HepG2 (cell line): ENCODE data around the gene POU2AF2. TPM values are rescaled to one million over a fixed set of nuclear protein-coding genes. Genes with fewer than 3 reads are reported as not detected.

Source experiments
- ATAC-seq: fragments of 200-7000 bp; cut with Tn5 transposase; 3 replicates; pipeline ENCODE4 v1.9.1; 2020; ENCODE audit warnings: mild to moderate bottlenecking, moderate library complexity
- BruUV-seq: library from RNA; stranded (reverse); fragments of 400-500 nt; replicated peaks from 2 replicates; lab custom pipeline; 2021; lab: Mats Ljungman, UMichigan
- CTCF ChIA-PET: fragments of 300-600 bp; formaldehyde crosslinking; extraction: SDS; loops from one replicate; lab custom pipeline; 2021; ENCODE audit warnings: low total read pairs, inconsistent platforms, low intra/inter-chr PET ratio; lab: Yijun Ruan, JAX
- POLR2A ChIA-PET: fragments of 350-600 bp; sonication (Branson Sonifier 250); formaldehyde crosslinking; loops from one replicate; lab custom pipeline; 2020; ENCODE audit warnings: antibody characterized with exemption, inconsistent platforms; lab: Yijun Ruan, JAX
- DNase-seq: peaks from one replicate; pipeline ENCODE4 v3.0.0-alpha.2; 2015; ENCODE audit warnings: low spot score
- FAIRE-seq: peaks from 3 replicates; lab custom pipeline; 2011; peaks lifted over from hg19 to GRCh38; lab: Jason Lieb, UNC
- H2AFZ ChIP-seq: one replicate; pipeline ENCODE4 v1.6.1; 2011; ENCODE audit warnings: low read length, inconsistent platforms
- H3K27ac ChIP-seq: fragments of 300-600 bp; 3 replicates; pipeline ENCODE4 v1.8.0; 2011; ENCODE audit warnings: mixed run types, mild to moderate bottlenecking, mixed read lengths, low read length, inconsistent platforms; ENCODE audit not compliant: insufficient read depth; ENCODE audit errors: extremely low read length
- H3K27me3 ChIP-seq, 2 experiments: fragments of 200-600 bp in 1 of 2; 2 replicates in 1 of 2; 3 replicates in 1 of 2; pipeline versions ENCODE4 v1.6.0 to v1.8.0; 2011; ENCODE audit warnings: low read length in 2 of 2, mild to moderate bottlenecking in 2 of 2, moderate library complexity in 2 of 2, inconsistent platforms in 1 of 2; ENCODE audit not compliant: insufficient read depth in 2 of 2, control insufficient read depth in 1 of 2
- H3K36me3 ChIP-seq, 2 experiments: fragments of 200-600 bp in 1 of 2; replicated peaks in 1 of 2; 2 replicates in 1 of 2; 3 replicates in 1 of 2; pipeline versions ENCODE4 v1.5.1 to v1.8.0; 2011; ENCODE audit warnings: low read length in 2 of 2, inconsistent platforms in 1 of 2; ENCODE audit not compliant: insufficient read depth in 2 of 2, control insufficient read depth in 1 of 2
- H3K4me1 ChIP-seq: 2 replicates; pipeline ENCODE4 v1.5.1; 2012; ENCODE audit warnings: low read length, inconsistent platforms; ENCODE audit not compliant: insufficient read depth
- H3K4me2 ChIP-seq: 2 replicates; pipeline ENCODE4 v1.6.0; 2011; ENCODE audit warnings: low read depth, low read length, inconsistent platforms
- H3K4me3 ChIP-seq, 3 experiments: fragments of 200-600 bp in 1 of 3; sonication (generic), shearing (Covaris generic) in 1 of 3; replicated peaks in 1 of 3; 2 replicates each; pipeline ENCODE4 v1.5.1; 2011 to 2016; ENCODE audit warnings: low read length in 3 of 3, inconsistent platforms in 2 of 3, low read depth in 2 of 3, mild to moderate bottlenecking in 2 of 3, control low read depth in 1 of 3, mixed read lengths in 1 of 3; ENCODE audit not compliant: insufficient read depth in 1 of 3
- H3K79me2 ChIP-seq: one replicate; pipeline ENCODE4 v1.6.1; 2011; ENCODE audit warnings: low read length, inconsistent platforms; ENCODE audit not compliant: insufficient read depth
- H3K9ac ChIP-seq: 2 replicates; pipeline ENCODE4 v1.6.0; 2011; ENCODE audit warnings: mild to moderate bottlenecking, low read depth, low read length, inconsistent platforms; ENCODE audit not compliant: insufficient read depth
- H3K9me3 ChIP-seq: 2 replicates; pipeline ENCODE4 v1.5.1; 2012; ENCODE audit warnings: mild to moderate bottlenecking, low read length
- H4K20me1 ChIP-seq: 2 replicates; pipeline ENCODE4 v1.6.0; 2011; ENCODE audit warnings: inconsistent platforms, mild to moderate bottlenecking, low read length, moderate library complexity; ENCODE audit not compliant: insufficient read depth
- BRD4 ChIP-seq: sonication (generic); formaldehyde crosslinking; IDR thresholded peaks from 2 replicates; pipeline ENCODE4 v1.4.0; 2020; ENCODE audit warnings: missing genetic modification reagents
- ELF4 ChIP-seq: sonication (generic); formaldehyde crosslinking; IDR thresholded peaks from 2 replicates; pipeline ENCODE4 v1.5.0; 2020; ENCODE audit warnings: missing genetic modification reagents, mild to moderate bottlenecking, moderate library complexity, borderline replicate concordance
- ETV5 ChIP-seq: IDR thresholded peaks from 2 replicates; pipeline ENCODE4 v1.6.1; 2018; ENCODE audit warnings: missing biosample characterization, missing genetic modification reagents, inconsistent platforms, borderline replicate concordance
- GMEB1 ChIP-seq: sonication (generic); formaldehyde crosslinking; IDR thresholded peaks from 2 replicates; pipeline ENCODE4 v1.5.1; 2020; ENCODE audit warnings: missing genetic modification reagents, mild to moderate bottlenecking, borderline replicate concordance
- HOXA9 ChIP-seq: sonication (generic); formaldehyde crosslinking; IDR thresholded peaks from 2 replicates; pipeline ENCODE4 v1.8.1; 2022; ENCODE audit warnings: missing genetic modification reagents, mild to moderate bottlenecking, moderate library complexity, borderline replicate concordance
- MBNL3 ChIP-seq: fragments of 250-450 bp; sonication (Bioruptor Pico); conservative IDR thresholded peaks from 2 replicates; pipeline ENCODE4 v1.8.0; 2022; ENCODE audit warnings: mild to moderate bottlenecking, inconsistent platforms
- MEF2D ChIP-seq: sonication (generic); formaldehyde crosslinking; IDR thresholded peaks from 2 replicates; pipeline ENCODE4 v1.5.1; 2020; ENCODE audit warnings: mild to moderate bottlenecking, missing genetic modification reagents
- MXD4 ChIP-seq: IDR thresholded peaks from 2 replicates; pipeline ENCODE4 v1.6.1; 2016; ENCODE audit warnings: mild to moderate bottlenecking, missing biosample characterization, missing genetic modification reagents
- NFKB2 ChIP-seq: sonication (generic); formaldehyde crosslinking; IDR thresholded peaks from 2 replicates; pipeline ENCODE4 v1.4.0; 2020; ENCODE audit warnings: missing genetic modification reagents, borderline replicate concordance
- NFRKB ChIP-seq: fragments of 450-650 bp; IDR thresholded peaks from 2 replicates; pipeline ENCODE4 v1.6.1; 2017
- POLR2AphosphoS5 ChIP-seq: IDR thresholded peaks from 2 replicates; pipeline ENCODE4 v1.6.1; 2012; ENCODE audit warnings: low read depth, low read length
- POLR2G ChIP-seq: fragments of 200-400 bp; formaldehyde crosslinking; IDR thresholded peaks from 2 replicates; pipeline ENCODE4 v1.6.1; 2018; ENCODE audit warnings: mild to moderate bottlenecking, low read depth, low read length, moderate library complexity
- SALL2 ChIP-seq: sonication (generic); formaldehyde crosslinking; IDR thresholded peaks from 2 replicates; pipeline ENCODE4 v1.8.1; 2023; ENCODE audit warnings: mild to moderate bottlenecking, missing genetic modification reagents, inconsistent platforms
- SMAD3 ChIP-seq: sonication (generic); formaldehyde crosslinking; IDR thresholded peaks from 2 replicates; pipeline ENCODE4 v1.4.0; 2020; ENCODE audit warnings: missing genetic modification reagents
- TAF1 ChIP-seq: sonication (generic); formaldehyde crosslinking; IDR thresholded peaks from 2 replicates; pipeline ENCODE4 v1.4.0; 2020; ENCODE audit warnings: missing genetic modification reagents
- TBX2 ChIP-seq: sonication (generic); formaldehyde crosslinking; IDR thresholded peaks from 2 replicates; pipeline ENCODE4 v1.5.0; 2020; ENCODE audit warnings: missing genetic modification reagents, mild to moderate bottlenecking, borderline replicate concordance
- XRCC5 ChIP-seq: fragments of 200-400 bp; formaldehyde crosslinking; optimal IDR thresholded peaks from 2 replicates; pipeline ENCODE3; 2017; ENCODE audit warnings: mild to moderate bottlenecking, low read length
- ZKSCAN5 ChIP-seq: sonication (generic); formaldehyde crosslinking; IDR thresholded peaks from 2 replicates; pipeline ENCODE4 v1.5.1; 2020; ENCODE audit warnings: mild to moderate bottlenecking, missing genetic modification reagents
- ZNF292 ChIP-seq: sonication (generic); formaldehyde crosslinking; IDR thresholded peaks from 2 replicates; pipeline ENCODE4 v1.8.1; 2022; ENCODE audit warnings: mild to moderate bottlenecking, low read depth, missing genetic modification reagents, borderline replicate concordance
- WGBS: methylation state at CpG from one replicate; pipeline ENCODE4 v1.1.6; 2017; ENCODE audit warnings: low lambda C conversion rate; 5-methylcytosine and 5-hydroxymethylcytosine counted together
- in situ Hi-C: cut with HindIII; loops from 2 replicates; pipeline ENCODE4 v1.10.0; 2017; ENCODE audit warnings: low pct_unique_long_range_greater_than_20kb; ENCODE audit not compliant: extremely low pct_ligation_motif_present
- intact Hi-C: fragments of 100-400 bp; cut with micrococcal nuclease; formaldehyde crosslinking; loops from one replicate; pipeline ENCODE4 v1.10.0; 2022; ENCODE audit not compliant: unreplicated experiment
- polyA plus RNA-seq, 8 experiments: library from polyadenylated mRNA; depleted of rRNA in 3 of 8; stranded (reverse) in 7 of 8; unstranded in 1 of 8; fragments of >200 nt; fragmentation: Illumina TruSeq in 4 of 8; extraction: Trizol in 4 of 8; gene quantifications; 2 replicates each; pipeline versions ENCODE4 v1.2.1 to v1.2.3, GENCODE V29; 2011 to 2016; ENCODE audit warnings: low read depth in 4 of 8, missing spikeins in 1 of 8, mixed read lengths in 1 of 8; ENCODE audit not compliant: insufficient read depth in 1 of 8
- total RNA-seq, 5 experiments: library from RNA; depleted of rRNA; stranded (reverse); fragments of >200 nt; fragmentation: Illumina TruSeq; extraction: Trizol; gene quantifications; 2 replicates each; pipeline ENCODE4 v1.2.3, GENCODE V29; 2016; ENCODE audit warnings: low read depth in 1 of 5

The POU2AF2 gene
- total and polyA plus RNA-seq, 2 of the 13 experiments (the other 11 are each of a cell fraction or from before 2014, with no cell fraction given): 0.11 TPM; not detected in 1

DNA sequence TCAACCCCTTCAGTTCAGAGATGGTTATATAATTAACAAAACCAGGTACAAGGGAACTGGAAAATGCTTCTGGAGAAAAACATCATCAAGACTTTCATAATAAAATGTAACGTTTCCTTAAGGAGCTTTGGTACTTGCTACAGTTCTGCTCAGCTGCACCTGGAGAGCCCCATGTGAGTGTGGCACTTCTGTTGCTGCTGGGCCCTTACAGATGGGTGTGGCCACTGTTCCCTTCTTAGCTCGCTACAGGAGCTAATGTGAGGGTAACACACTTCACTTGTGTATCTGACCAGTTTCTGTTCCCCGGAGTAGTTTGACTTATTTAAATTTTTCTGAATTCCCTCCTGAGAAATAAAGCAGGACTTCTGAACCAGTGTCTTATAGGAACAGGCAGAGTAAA is 56.8 kb downstream of the POU2AF2 start:
- H3K4me2 ChIP-seq: no peak overlapping the region
- H3K9me3 ChIP-seq: no peaks in the 10 kb centered on the region
- peaks cover 16% of the 10 kb centered on the region for H3K79me2 ChIP-seq
- no peak for ATAC-seq
- no TSS peak for BruUV-seq
- POLR2A ChIA-PET: interaction anchor here (0.8 to 6.9 kb wide), 2 partner anchors 18 to 33 kb away, joined by 3 to 102 read pairs; no protein-coding TSS in a partner anchor
- CTCF ChIA-PET: interaction anchor here (5.7 kb wide), 1 partner anchor 121 kb away, joined by 51 read pairs; no protein-coding TSS in a partner anchor
- no peak overlapping the region for H2AFZ ChIP-seq
- no peaks in the 10 kb centered on the region for H3K27me3 ChIP-seq
- 59% methylated on average over 3 of the region's 3 CpGs for WGBS
- intact Hi-C loops: no loop called here
- no peaks in the 10 kb centered on the region for H3K36me3 ChIP-seq
- TF ChIP-seq TAF1 (CRISPR knock-in tag) (no peak), MBNL3 (no peak), NFKB2 (CRISPR knock-in tag) (no peak), GMEB1 (CRISPR knock-in tag) (no peak), SMAD3 (CRISPR knock-in tag) (no peak), MXD4 (CRISPR knock-in tag) (no peak)
- TF ChIP-seq, all 625 proteins: peak for 0
- DNase-seq (no peak), FAIRE-seq (no peak)
- in situ Hi-C loops: no loop called here
- H3K27ac ChIP-seq: no peak overlapping the region
- no peaks in the 10 kb centered on the region for H4K20me1 ChIP-seq
- H3K4me1 ChIP-seq: peaks cover 74% of the 10 kb centered on the region
- H3K9ac ChIP-seq: no peak overlapping the region
- H3K4me3 ChIP-seq: no peak overlapping the region

- Histone ChIP-seq H3K9ac (no peak overlapping the region), H4K20me1 (no peaks in the 10 kb centered on the region), H3K79me2 (peaks cover 16% of the 10 kb centered on the region), H3K4me1 (peaks cover 76% of the 10 kb centered on the region), H3K9me3 (no peaks in the 10 kb centered on the region), H3K27ac (peak overlapping the region; percentile 37), H3K27me3 (no peaks in the 10 kb centered on the region), H2AFZ (no peak overlapping the region), H3K36me3 (no peaks in the 10 kb centered on the region), H3K4me2 (0 out of 2 replicates have a peak overlapping the region, but pooled peaks have one; percentile 26), H3K4me3 (no peak overlapping the region)
- ATAC-seq (no peak), DNase-seq (peak; percentile 41), FAIRE-seq (peak; percentile 70)
- in situ Hi-C loops (no loop called here), intact Hi-C loops (no loop called here)
- POLR2A ChIA-PET: interaction anchor here (1.0 to 6.9 kb wide), 4 partner anchors 17 to 119 kb away, joined by 6 to 102 read pairs (median 7); no protein-coding TSS in a partner anchor
- 37% methylated on average over 4 of the region's 4 CpGs for WGBS
- BruUV-seq: no TSS peak
- CTCF ChIA-PET: interaction anchor here (1.1 kb wide), 1 partner anchor 120 kb away, joined by 3 read pairs; no protein-coding TSS in a partner anchor
- TF ChIP-seq XRCC5: no peak
- no peak; the same call in 1 of the 2 replicates for TF ChIP-seq TBX2
- TF ChIP-seq ZNF292 (CRISPR knock-in tag): 0 out of 2 replicates have a peak, but pooled peaks have one; percentile 16
- peak; percentile 55; the same call in 1 of the 2 replicates for TF ChIP-seq POLR2G
- no peak for TF ChIP-seq HOXA9
- no peak for TF ChIP-seq BRD4 (CRISPR knock-in tag)
- TF ChIP-seq NFRKB: no peak
- 0 out of 2 replicates have a peak, but pooled peaks have one; percentile 13 for TF ChIP-seq POLR2AphosphoS5
- TF ChIP-seq SALL2 (CRISPR knock-in tag): no peak
- no peak for TF ChIP-seq MEF2D (CRISPR knock-in tag)
- 0 out of 2 replicates have a peak, but pooled peaks have one; percentile 20 for TF ChIP-seq ELF4
- TF ChIP-seq ZKSCAN5 (CRISPR knock-in tag): no peak
- TF ChIP-seq ETV5 (CRISPR knock-in tag): no peak
These were observed 57.9 kb downstream of the POU2AF2 start for GRCh38 chr11:111303461-111303860.
